HG02623 (cell line): ENCODE results near the gene S100A10.

Source experiments
- ATAC-seq: cut with Tn5 transposase; IDR thresholded peaks from one replicate; pipeline ENCODE4 v1.9.1; 2021; ENCODE audit warnings: moderate library complexity; ENCODE audit not compliant: unreplicated experiment

The S100A10 gene

DNA sequence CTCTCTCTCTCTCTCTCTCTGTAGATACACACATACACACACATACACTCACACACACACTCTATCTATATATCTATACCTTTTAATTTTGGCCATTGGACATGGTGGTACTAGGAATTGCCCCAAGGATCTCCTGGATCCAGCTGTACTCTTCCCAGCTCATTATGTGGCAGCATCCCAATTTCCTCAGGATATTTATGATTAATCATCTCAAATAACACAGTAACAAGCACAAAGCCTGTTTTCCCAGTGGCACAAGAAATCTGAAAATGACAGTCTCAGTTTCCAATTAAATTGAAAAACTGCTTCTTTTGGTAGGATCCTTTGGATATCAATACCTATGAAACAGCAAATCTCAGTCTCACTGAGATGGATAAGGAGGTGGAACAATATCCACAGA lies 27.6 kb downstream of the S100A10 start:
- ATAC-seq = no peak

DNA sequence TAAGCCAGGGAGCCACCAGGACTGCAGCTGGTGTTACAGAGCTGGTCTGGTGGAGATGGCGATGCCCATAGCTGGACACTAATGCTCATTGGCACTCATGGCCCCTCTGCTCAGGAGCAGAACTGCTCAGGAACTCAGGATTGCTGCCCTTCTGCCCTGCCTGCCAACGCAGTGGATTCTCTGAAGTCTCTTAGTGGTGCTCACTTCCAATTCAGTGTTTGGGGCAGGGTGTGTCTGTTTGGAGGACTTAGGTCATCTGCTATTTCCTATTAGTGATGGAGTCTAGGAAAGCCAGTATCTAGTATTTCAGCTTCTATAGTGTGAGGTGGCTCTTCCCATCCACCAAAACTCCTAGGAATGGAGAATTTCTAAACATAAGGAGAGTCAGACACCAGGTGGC lies 29.1 kb downstream of the S100A10 start:
- no peak for ATAC-seq

DNA sequence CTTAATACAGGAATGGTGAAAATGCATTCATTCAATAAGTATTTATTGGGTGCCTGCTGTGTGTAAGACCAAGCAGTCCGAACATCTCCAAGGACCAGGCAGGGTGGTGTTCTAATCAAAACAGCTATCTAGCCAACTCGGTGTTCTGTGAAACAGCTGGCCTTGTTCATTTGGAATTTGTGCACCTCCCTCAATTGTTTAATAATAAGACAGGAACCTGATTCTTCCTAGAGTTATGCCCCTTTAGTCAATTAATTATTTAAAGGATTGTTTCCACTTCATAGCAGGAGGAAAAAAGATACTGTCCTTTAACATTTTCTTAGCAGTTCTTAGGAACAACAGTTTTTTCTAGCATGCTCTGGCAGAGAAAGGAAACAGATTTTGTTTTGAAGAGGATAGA lies 30.4 kb downstream of the S100A10 start:
- ATAC-seq = no peak

DNA sequence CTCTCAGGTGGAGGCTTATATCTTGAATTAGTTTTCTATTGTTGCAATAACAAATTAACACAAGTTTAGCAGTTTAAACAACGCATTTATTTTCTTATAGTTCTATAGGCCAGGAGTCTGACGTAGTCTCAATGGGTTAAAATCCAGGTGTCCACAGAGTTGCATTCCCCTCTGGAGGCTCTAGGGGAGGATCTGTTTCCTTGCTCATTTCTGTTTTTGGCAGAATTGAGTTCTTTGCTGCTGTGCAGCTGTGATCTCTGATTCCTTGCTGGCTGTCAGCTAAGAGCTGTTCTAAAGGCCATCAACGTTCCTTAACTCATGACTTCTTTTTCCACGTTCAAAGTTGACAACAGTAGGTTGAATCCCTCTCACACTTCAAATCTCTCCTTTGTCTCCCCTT lies 31.8 kb downstream of the S100A10 start:
- ATAC-seq = no peak

DNA sequence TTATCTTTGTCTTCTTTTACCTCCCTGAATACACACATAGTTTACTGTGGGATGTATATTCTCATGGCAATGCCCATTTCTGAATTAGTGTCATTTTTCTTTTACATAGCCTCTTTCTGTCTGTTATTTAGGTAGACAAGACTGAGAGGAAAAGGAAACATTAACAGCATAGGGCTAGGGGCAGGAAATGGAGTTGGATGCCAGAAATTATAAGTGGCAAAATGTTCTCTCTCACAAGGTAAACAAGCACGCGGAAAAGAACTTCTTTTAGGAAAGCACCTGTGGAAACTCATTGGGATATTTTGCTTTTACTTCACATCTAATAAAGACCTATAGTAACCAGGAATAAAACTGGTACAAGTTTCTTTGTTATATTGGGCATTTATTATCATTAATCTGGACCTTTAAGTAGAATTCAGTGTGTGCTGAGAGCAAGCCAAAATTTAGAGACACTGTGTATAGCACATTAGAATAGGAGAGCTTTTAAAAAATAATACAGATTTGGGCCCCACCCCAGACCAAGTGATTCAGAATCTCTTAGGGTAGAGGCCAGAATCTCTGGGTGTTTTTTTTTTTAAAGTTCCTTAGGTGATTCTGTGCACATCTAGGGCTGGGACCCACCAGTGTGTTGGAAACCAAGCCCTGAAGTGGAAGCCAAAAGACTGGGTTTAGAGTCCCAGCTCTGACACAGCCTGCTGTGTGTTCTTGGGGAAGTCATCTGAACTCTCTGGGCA lies 32.7 kb downstream of the S100A10 start:
- no peak for ATAC-seq

DNA sequence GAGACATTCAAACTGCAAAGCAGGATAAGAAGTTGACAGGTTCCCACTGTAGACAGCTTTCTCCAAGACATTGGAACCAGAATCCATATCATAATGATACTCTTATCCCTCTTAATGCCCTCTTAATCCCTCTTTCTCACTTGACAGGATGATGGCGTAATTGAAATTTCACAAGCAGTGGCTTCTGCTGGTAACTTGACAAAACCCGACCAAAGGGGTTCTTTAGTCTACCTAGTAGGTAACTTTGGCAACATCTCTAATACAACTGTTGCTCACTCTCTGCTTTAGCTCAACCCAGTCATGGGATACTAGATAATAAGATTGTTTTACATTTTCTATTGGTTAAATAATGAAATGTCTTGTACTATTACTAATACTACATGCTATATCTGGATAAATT lies 34.7 kb downstream of the S100A10 start:
- no peak for ATAC-seq

DNA sequence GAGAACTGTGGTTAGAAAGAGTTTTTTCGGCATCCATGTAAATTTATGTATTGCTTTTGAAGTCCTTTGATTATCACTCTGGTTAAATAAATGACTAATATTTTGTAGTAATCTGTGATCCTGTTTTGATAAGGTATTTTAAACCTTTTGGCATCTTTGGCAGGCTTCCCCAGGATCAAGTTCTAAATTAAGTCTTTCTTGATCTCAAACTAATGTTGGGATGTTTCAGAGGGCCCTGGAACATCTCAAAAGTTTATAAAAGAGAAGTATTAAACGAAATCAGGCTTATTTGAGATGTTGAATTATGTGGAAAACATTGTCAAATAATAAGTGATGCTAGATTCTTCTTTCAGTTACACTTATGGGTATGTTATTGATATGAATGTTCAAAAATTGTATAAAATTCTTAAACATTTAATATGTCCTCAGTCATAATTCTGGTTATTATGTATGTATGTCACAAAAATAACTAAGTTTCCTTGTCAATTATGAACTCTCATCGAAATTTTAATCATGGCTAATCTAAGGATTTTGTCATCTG lies 36.6 kb downstream of the S100A10 start:
- no peak for ATAC-seq

DNA sequence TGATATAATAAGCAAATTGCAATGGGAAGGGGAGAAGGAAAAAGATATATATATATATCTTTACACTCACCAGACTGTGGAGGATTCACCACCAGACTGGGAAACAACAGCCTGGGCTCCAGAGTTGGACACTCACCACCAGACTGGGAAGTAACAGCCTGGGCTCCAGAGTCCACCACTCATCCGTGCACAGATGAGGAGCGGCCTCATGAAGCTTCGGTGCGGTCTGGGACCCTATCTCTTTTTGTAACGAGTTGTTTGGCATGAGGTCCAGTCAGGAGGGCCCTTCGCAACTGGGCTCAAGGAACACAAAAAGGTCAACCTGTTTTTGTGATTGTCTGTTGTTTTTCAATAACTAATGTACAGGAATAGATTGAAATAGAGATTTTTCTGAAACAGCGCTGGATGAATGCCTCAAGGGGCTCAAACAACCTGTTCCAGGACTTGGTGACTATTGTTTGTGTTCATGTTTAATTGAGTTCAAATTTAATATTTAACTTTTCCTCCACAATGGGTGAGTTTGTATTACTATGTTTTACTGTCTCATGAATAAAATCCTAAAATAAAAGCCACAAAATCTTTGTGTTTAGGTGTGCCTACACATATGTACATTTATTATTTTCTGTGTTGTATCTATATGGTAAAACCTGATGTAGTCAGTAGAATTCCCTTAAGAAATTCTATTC lies 40.1 kb downstream of the S100A10 start:
- no peak for ATAC-seq

DNA sequence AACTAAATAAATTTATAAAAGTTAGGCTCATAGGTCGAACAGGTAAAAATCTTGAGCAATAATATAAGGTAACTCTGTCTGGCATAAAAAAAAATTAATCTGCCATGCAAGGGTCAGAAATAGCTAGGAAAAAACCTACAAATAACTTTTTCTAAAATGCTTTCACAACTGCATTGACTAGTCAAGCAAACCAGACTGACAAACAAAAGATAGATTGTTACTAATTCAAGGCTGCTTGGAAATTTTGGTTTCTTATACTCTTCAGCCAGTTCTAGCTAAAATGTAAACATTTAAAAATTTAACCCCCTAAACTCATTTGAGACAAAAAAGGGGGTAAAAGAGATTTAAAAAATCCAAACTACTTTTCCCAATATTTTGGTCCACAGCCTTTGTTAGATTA lies 40.8 kb downstream of the S100A10 start:
- no peak for ATAC-seq

DNA sequence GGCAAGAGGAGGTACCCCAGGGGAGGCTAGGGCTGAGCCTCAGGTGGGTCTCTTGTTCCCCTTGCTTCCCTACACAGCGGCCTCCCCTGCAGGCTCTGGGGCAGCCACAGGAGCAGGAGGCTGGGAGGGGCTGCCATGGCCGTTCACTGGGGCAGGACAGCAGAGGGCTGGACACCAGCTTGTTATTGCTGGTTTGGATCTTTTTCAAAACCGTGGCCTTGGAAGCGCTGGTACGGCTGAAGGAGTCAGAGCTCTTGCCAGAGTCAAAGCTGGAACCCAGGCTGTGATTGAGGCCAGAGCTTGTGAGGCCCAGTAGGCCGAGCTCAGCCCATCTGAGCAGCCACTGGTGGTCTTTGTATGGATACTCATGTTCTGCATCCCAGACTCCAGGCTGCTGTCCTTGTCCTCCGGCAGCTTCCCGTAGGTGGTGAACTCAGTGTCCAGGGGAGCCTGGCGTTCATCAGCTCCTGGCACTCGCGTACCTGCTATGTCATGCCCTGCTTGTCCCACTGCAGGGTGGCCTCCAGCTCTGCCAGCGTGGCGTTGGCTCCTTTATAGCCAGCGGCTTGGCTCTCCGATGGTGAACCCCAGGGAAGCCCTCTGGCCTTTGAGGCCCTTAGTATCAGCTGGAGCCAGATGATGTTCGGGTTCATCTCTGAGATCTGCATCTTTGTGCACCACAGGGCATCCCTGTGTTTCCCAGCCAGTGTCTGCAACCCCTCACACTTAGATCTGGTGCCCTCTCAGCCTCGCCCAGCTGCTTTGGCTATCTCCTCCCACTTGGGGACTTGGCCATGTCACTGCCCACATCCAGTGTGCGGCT lies 44.1 kb downstream of the S100A10 start:
- ATAC-seq = no peak

DNA sequence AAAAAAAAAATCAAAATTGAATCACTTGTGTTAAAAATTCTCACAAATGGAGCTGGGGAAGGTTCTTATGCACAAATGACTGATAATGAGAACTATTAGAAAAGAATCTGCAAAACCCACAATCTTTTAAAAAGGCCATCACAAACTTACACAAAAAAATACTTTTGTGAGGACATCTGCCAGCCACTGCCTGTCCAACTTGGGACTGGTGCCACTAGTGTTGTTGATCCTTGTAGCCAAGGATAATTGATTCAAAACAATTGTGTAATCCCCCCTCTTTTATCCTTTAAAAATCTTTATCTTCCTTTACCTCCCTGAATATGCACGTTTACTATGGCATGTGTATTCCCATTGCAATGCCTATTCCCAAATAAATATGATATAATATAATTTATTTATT lies 45.2 kb downstream of the S100A10 start:
- ATAC-seq = no peak

DNA sequence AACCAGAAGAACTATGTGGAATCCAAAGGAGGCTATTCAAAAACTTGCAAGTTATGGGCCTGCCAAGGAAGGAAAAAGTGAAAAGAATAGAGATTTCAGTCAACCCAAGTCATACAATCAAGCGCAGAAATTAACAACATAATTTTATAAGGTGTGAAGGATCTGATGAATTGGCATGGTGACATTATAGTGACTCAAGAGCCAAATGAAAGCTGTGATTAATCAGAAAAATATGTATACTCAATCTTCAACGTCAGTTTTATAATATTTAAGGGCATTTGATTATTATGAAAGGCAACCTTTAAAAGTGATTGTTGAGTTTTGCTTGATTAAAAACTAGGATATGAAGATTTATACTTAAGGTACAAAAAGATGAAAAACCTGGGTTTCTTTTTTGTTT lies 46.5 kb downstream of the S100A10 start:
- ATAC-seq = no peak

DNA sequence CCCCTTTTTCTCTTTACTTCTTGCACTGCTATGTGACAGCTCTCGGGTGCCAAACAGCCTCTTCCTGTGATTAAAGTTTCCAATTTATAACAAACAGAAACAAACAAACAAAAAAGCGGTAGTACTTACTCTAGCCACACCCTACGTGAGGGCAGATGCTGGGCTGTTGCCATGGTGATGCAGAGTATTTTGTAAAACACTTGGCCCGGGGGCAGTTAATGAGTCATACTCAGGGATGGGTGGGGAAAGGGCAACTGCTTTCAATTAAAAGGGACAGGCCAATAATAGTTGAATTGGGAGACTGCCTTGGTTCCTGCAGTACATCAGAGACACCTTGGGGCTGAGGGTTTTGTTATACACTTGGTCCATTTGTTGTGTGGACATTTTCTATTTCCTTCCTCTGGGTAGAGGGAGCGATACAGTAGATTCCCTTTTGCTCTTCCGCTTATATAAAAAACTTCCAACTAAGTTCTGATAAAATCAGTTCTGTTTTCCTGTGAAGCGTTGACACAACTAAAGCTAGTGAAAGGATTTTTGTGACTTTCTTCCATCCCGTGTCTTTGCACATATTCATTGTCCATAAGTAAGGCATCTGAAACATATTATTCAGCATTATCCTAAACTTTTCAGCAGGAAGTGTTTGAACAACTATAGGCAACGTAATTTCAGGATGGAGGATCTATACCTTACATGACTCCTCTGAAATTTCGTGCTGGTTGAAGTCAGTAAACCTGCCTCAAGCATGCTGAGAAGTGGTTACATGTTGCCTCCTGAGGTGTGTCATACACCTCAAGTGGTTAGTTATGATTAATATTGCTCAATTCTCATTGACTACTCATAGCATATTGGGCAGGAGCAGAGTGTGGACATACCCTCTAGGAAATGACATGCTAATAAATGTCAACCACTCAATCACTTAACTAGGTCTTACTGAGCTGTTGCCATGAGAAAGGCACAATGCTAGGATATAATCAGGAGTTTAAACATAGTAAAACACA lies 47.6 kb downstream of the S100A10 start:
- ATAC-seq = no peak

DNA sequence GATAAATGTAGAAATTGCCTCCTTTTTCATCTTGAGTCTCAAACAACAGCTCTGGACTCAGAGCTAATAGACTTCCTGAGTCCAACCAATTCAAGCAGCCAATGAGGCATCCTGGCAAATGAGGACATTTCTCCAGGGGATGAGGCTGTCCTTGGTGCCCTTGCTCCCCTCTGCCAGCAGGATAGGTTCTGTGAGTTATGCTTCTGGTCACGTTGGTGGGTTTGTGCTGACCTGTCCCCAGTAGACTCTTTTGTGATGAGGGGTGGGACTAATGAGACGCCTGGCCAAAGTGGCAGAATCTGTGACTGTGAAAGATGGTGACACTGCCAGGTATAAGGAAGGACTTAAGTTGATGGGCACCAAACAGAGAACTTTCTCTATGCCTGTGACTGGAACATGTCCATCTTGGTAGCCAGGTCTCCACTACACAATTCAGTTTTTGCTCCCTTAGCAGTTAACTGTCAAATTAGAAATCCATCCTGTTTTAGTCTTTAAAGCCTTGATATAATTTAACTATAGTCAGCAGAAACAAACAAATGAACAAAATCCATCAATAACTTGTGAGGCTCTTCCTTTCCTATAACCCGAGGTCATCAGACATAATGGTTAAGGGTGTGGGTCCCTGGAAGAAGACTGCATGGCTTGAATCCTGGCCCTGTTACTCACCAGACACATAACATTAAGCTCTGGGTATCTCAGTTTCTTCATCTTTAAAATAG lies 48.6 kb downstream of the S100A10 start:
- ATAC-seq = no peak

DNA sequence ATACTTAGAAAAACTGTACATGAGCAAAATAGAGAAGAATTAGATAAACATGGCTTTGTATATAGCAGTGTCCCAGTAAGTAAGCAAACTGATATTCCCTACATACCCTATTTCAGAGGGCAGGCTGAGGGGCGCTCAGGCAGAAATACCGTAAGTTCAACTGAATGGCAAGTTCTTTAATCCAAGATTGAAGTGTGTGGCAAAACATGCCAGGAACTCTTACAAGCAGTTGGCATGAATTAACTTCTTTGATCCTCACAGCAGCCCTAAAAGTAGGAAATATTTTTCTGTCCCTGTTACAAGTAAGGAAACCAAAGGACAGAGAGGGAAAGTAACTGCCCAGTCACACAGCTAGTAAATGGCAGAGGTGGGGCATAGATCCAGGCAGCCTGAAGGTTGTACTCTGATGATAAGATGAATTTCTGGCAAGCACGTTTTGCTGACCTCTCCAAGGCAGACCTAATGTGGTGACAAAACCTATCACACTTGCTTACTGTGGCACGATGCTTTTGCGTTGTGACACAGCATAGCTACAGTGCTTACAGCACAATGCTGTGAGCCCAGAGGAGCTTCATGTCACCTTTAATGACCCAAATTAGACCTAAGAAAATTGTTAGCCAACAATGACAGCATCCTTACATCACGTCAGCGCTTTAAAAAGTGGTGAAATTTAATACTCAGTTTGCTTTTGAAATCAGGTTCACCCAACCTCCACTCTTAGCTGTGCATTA lies 49.4 kb downstream of the S100A10 start:
- ATAC-seq = no peak

DNA sequence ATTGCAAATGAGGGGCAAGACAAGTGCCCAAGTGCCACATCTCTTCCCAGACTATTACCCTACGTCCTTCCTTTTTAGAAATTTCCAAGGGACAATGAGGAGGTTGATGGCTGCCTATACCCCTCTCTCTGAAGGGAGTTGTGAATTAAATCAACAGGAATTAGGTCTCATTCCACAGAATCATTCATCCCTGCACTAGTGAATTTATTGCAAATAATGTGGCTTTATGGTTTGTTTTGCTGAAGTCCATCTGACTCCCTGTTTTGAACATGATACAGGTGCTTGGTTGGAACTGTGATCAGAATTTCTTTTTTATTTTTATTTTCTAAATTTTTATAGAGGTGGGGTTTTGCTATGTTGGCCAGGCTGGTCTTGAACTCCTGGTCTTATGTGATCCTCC lies 50.1 kb downstream of the S100A10 start:
- ATAC-seq = no peak

DNA sequence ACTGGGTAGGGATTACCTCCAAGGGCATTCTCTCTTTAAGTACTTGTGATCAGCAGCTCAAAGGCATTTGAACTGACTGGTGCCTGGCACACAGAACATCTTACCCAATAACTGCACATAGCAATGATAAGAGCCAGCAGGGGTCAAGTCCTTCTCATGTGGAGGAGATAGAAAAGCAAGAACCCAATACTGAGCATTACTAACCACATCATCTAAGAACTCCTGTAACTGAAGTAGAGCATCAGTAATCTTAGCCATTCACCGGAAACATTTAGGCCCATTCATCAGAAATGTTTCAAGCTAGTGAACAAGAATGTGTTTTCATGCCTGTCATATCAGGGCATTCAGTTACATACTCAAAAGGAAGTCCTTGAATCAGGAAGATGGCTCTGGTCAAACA lies 50.8 kb downstream of the S100A10 start:
- ATAC-seq = no peak

DNA sequence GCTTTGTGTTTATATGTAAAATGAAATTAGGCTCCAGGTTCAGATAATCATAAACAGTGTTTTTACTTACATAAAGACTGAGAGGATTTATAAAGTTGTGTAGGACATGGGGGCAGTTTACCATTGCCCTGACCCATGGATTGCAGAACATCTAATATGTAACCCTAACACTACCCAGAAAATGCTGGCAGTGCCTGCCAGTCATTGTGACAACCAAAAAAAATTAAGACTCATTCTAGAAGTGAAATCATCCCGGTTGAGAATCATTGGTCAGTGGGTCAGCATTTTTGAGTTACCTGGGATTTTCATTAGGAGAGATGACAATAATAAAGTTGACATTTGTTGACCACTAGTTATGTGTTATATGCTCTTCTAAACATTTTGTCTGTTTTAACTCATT lies 53.1 kb downstream of the S100A10 start:
- no peak for ATAC-seq

DNA sequence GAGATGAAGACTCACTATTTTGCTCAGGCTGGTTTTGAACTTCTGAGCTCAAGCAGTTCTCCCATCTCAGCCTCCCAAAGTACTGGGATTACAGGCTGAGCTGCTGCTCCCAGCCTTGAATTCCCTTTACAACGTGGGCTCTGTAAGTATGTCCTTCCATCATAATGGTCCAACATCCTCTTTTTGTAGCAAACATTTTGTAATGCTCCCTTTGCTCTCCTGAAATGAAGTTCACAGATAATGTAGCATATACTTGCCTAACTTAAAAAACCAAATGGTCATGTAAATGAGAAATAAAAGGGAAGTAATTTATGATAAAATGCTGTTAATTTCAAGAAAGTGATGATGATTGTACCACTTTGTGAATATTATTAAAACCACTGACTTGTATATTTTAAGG lies 53.9 kb downstream of the S100A10 start:
- no peak for ATAC-seq
